ENCODE data around the gene WFIKKN1. TPM values are rescaled to one million over a fixed set of nuclear protein-coding genes. Genes with fewer than 3 reads are reported as not detected.

Gene WFIKKN1
- total RNA-seq, 2 donors from 2014 or later, result 0.92 to 1.2 TPM

DNA sequence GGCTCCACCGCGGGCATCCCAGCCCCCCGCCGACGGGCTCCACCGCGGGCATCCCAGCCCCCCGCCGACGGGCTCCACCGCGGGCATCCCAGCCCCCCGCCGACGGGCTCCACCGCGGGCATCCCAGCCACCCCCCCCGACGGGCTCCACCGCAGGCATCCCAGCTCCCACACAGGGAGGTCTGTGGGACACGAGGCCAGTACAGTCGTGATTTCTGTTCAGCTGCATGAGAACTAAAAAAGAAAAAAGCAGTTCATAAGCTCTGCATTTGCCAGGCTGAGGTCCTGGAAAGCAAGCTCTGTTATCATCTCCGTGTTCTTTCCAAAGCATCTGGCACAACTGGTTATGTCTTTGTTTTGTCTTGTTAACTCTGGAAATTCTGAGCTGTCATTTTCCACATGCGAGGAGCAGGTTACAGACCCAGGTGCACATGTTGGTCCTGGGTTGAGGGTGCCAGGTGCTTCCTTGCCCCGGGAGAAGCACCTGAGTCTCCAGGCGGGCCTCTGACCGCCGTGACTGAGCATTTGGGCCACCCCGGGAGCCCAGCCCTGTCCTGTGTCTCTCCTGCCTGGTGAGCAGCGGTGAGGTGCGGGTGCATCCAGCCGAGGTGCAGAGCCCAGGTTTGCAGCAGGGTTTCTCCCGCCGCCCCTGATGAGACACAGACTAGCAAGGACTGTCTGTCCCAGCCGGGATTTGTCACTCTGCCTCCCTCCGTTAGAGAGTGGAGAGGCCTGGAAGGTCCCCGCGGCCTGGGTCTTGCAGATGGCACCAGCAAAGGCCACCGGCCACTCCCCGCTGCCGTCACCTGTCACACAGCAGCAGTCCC lies 9.9 kb upstream of the WFIKKN1 start:
- peaks cover 2% of the 10 kb centered on the region for H3K36me3 ChIP-seq
- no peak overlapping the region for H3K27ac ChIP-seq
- H3K27me3 ChIP-seq (replicated peaks; ENCODE audit: insufficient read depth), result no peaks in the 10 kb centered on the region
- no peak for ATAC-seq (ENCODE audit: insufficient number of reproducible peaks, low FRiP score, low read depth)
- H3K4me1 ChIP-seq (ENCODE audit: control insufficient read depth in 1 of 2, low read depth in 2 of 2), result no peaks in the 10 kb centered on the region
- TF ChIP-seq, protein P1, sequence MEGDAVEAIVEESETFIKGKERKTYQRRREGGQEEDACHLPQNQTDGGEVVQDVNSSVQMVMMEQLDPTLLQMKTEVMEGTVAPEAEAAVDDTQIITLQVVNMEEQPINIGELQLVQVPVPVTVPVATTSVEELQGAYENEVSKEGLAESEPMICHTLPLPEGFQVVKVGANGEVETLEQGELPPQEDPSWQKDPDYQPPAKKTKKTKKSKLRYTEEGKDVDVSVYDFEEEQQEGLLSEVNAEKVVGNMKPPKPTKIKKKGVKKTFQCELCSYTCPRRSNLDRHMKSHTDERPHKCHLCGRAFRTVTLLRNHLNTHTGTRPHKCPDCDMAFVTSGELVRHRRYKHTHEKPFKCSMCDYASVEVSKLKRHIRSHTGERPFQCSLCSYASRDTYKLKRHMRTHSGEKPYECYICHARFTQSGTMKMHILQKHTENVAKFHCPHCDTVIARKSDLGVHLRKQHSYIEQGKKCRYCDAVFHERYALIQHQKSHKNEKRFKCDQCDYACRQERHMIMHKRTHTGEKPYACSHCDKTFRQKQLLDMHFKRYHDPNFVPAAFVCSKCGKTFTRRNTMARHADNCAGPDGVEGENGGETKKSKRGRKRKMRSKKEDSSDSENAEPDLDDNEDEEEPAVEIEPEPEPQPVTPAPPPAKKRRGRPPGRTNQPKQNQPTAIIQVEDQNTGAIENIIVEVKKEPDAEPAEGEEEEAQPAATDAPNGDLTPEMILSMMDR (IDR thresholded peaks at IDR 0.05), result no peak
- no peaks in the 10 kb centered on the region for H3K9me3 ChIP-seq
- no peak overlapping the region for H3K4me3 ChIP-seq
- DNase-seq (ENCODE audit: low spot score), result no peak

DNA sequence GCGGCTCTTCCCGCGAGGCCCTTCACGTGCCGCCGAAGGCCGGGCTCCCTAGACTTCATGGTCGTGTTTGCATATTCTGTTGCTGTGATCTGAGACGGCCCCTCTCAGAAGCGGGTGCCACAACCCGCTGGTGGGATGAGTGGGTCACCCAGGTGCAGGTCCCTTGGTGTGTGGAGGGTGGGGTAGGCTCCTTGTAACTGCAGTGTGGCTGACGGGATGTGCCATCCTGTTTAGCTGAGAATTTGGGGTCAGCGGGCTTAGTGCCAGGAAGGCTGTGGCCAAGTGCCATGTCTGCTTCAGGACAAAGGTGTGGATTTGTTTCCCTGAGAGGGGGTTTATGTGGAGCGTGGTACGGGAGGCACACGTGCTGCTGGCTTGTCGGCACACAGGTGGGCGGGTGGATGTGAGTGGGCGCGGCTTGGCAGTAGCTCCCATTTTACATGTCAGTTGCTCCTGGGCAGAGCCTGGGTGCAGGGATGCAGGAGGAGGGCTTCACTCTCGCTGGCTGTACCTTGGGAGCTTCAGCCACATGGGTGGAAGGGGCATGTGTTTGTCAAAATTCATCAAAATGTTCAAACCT lies 9.2 kb upstream of the WFIKKN1 start:
- Histone ChIP-seq H3K36me3 (peaks cover 4% of the 10 kb centered on the region), H3K4me3 (no peak overlapping the region), H3K27ac (no peak overlapping the region), H3K9me3 (no peaks in the 10 kb centered on the region), H3K27me3 (replicated peaks; ENCODE audit: insufficient read depth) (no peaks in the 10 kb centered on the region), H3K4me1 (ENCODE audit: control insufficient read depth in 1 of 2, low read depth in 2 of 2) (no peaks in the 10 kb centered on the region)
- TF ChIP-seq, protein P1 (IDR thresholded peaks at IDR 0.05), result no peak
- DNase-seq (ENCODE audit: low spot score) (no peak), ATAC-seq (ENCODE audit: insufficient number of reproducible peaks, low FRiP score, low read depth) (no peak)

DNA sequence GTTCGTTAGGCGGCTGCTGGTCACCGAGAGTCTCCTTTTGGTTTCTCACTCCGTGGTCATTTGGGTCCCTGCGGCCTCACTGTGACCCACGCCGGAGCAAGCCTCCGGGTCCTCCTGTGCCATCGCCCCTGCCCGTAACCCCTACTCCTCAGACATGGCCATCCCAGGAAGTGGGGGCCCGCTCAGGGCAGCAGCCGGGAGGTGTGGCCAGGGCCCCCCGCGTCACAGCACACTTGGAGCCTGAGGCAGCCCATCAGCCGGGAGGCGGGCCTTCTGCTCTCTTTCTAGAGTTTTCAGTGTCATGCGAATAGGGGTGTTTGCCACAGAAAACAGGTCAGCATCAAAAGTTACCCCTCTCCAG lies 7.9 kb upstream of the WFIKKN1 start:
- H3K27ac ChIP-seq, result no peak overlapping the region
- no peak overlapping the region for H3K4me3 ChIP-seq
- TF ChIP-seq, protein P1 (IDR thresholded peaks at IDR 0.05), result no peak
- no peak for ATAC-seq (ENCODE audit: insufficient number of reproducible peaks, low FRiP score, low read depth)
- no peaks in the 10 kb centered on the region for H3K27me3 ChIP-seq (replicated peaks; ENCODE audit: insufficient read depth)
- no peaks in the 10 kb centered on the region for H3K9me3 ChIP-seq
- DNase-seq (ENCODE audit: low spot score), result no peak
- no peaks in the 10 kb centered on the region for H3K4me1 ChIP-seq (ENCODE audit: control insufficient read depth in 1 of 2, low read depth in 2 of 2)
- H3K36me3 ChIP-seq, result peaks cover 10% of the 10 kb centered on the region

DNA sequence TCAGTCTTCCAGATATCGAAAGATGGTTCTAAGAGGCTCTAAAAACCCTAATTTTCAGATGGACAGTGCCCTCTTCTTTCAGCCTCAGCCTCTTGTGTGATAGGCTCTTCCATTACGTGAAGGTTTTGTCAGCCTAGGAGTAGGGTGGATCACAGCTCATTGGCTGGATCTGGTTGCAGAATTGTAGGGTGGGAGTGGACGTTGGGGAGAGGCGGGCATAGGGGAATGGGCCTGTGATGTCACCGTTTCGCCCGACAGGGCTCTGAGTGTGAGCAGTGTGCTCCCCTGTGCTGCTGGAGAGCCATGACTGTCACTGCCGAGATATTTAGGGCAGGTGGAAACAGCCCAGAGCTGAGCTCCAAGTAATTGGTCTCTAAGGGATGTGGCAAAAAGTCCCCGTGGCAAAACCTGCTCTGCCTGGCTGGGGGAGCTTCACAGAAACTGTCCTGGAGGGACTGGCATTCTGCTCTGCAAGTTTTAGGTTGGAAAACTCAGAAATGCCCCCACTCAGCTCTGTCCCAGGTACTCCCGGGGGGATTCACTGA lies 6.2 kb upstream of the WFIKKN1 start:
- DNase-seq (ENCODE audit: low spot score) (no peak), ATAC-seq (ENCODE audit: insufficient number of reproducible peaks, low FRiP score, low read depth) (no peak)
- no peak overlapping the region for H3K27ac ChIP-seq
- no peaks in the 10 kb centered on the region for H3K27me3 ChIP-seq (replicated peaks; ENCODE audit: insufficient read depth)
- no peaks in the 10 kb centered on the region for H3K9me3 ChIP-seq
- no peaks in the 10 kb centered on the region for H3K4me1 ChIP-seq (ENCODE audit: control insufficient read depth in 1 of 2, low read depth in 2 of 2)
- peaks cover 15% of the 10 kb centered on the region for H3K36me3 ChIP-seq
- no peak overlapping the region for H3K4me3 ChIP-seq
- TF ChIP-seq, protein P1 (IDR thresholded peaks at IDR 0.05), result no peak

DNA sequence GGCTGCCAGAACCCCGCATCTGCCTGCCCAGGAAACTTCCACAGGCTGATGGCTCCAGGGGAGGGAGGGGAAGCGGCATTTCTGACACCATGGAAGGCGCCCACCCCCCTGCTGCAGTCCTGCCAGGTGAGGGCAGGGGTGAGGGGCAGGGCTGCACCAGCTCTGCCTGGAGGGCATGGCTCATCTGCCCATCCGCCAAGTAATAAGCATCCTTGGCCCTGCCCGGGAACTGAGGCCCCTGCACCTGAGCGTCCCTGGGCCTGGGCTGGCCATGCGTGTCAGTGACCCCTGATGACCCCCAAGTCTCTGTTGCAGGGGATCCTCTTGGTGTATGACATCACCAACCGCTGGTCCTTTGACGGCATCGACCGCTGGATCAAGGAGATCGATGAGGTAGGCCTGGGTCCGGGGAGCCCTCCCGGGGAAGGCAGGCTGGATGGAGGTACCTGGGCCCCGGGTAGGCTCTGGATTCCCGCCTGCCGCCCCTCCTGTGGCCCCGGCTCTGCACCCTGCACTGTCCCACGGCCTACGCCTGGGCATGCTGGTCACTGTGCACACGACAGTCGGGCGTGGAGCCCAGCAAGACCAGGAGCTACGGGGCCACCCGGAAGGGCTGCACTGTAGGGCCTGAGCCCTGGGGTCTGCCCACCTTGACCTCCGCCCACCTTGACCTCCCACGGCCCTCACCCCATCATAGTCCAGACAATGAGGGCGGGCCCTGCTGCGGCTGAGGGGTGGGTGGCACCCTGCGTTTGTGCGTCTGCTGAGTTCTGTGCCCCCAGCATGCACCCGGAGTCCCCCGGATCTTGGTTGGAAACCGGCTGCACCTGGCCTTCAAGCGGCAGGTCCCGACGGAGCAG lies 5.4 kb upstream of the WFIKKN1 start:
- ATAC-seq (ENCODE audit: insufficient number of reproducible peaks, low FRiP score, low read depth), result no peak
- no peaks in the 10 kb centered on the region for H3K9me3 ChIP-seq
- no peaks in the 10 kb centered on the region for H3K27me3 ChIP-seq (replicated peaks; ENCODE audit: insufficient read depth)
- H3K4me3 ChIP-seq, result no peak overlapping the region
- H3K36me3 ChIP-seq, result peaks cover 15% of the 10 kb centered on the region
- H3K27ac ChIP-seq, result no peak overlapping the region
- no peaks in the 10 kb centered on the region for H3K4me1 ChIP-seq (ENCODE audit: control insufficient read depth in 1 of 2, low read depth in 2 of 2)
- no peak for DNase-seq (ENCODE audit: low spot score)
- TF ChIP-seq, protein P1 (IDR thresholded peaks at IDR 0.05), result no peak

Data from thoracic aorta (tissue), 2 donors.